Mucosa of stomach (tissue), 1 donor: ENCODE results near the gene AMN.

Source experiments
- H3K27me3 ChIP-seq: one replicate; pipeline ENCODE4 v1.7.0; 2013; ENCODE audit warnings: mild to moderate bottlenecking, low read length; ENCODE audit not compliant: control insufficient read depth, insufficient read depth
- H3K36me3 ChIP-seq: one replicate; pipeline ENCODE4 v1.7.0; 2013; ENCODE audit warnings: low read length; ENCODE audit not compliant: control insufficient read depth, insufficient read depth
- H3K4me1 ChIP-seq: one replicate; pipeline ENCODE4 v1.7.0; 2013; ENCODE audit warnings: mild to moderate bottlenecking, low read length; ENCODE audit not compliant: control insufficient read depth, insufficient read depth
- H3K4me3 ChIP-seq: one replicate; pipeline ENCODE4 v1.7.0; 2013; ENCODE audit warnings: low read length
- H3K9ac ChIP-seq: one replicate; pipeline ENCODE4 v1.7.0; 2013; ENCODE audit warnings: mild to moderate bottlenecking, low read length, moderate library complexity
- H3K9me3 ChIP-seq: one replicate; pipeline ENCODE4 v1.7.0; 2013; ENCODE audit warnings: mild to moderate bottlenecking, low read length, moderate library complexity; ENCODE audit not compliant: control insufficient read depth
- donor health status: Pancreatic carcinoma.

The AMN gene

GRCh38 chr14:102957222-102957621, 34.8 kb downstream of the AMN start:
- H3K4me1 ChIP-seq, result no peaks in the 10 kb centered on the region
- H3K9me3 ChIP-seq, result no peaks in the 10 kb centered on the region
- no peak overlapping the region for H3K9ac ChIP-seq
- peaks cover 5% of the 10 kb centered on the region for H3K36me3 ChIP-seq
- H3K4me3 ChIP-seq, result no peak overlapping the region
- H3K27me3 ChIP-seq, result no peaks in the 10 kb centered on the region

GRCh38 chr14:102958461-102958860, 36.0 kb downstream of the AMN start:
- Histone ChIP-seq H3K27me3 (no peaks in the 10 kb centered on the region), H3K9me3 (no peaks in the 10 kb centered on the region), H3K9ac (no peak overlapping the region), H3K4me3 (no peak overlapping the region), H3K4me1 (no peaks in the 10 kb centered on the region), H3K36me3 (peaks cover 5% of the 10 kb centered on the region)

GRCh38 chr14:102962111-102962627, 39.7 kb downstream of the AMN start:
- Histone ChIP-seq H3K9me3 (no peaks in the 10 kb centered on the region), H3K4me3 (no peak overlapping the region), H3K36me3 (peaks cover 12% of the 10 kb centered on the region), H3K9ac (no peak overlapping the region), H3K27me3 (no peaks in the 10 kb centered on the region), H3K4me1 (no peaks in the 10 kb centered on the region)

GRCh38 chr14:102964152-102964730, 41.8 kb downstream of the AMN start:
- Histone ChIP-seq H3K4me3 (no peak overlapping the region), H3K9me3 (no peaks in the 10 kb centered on the region), H3K9ac (no peak overlapping the region), H3K4me1 (no peaks in the 10 kb centered on the region), H3K36me3 (peaks cover 11% of the 10 kb centered on the region), H3K27me3 (no peaks in the 10 kb centered on the region)

- H3K4me1 ChIP-seq, result no peaks in the 10 kb centered on the region
- no peaks in the 10 kb centered on the region for H3K9me3 ChIP-seq
- no peaks in the 10 kb centered on the region for H3K27me3 ChIP-seq
- H3K9ac ChIP-seq, result no peak overlapping the region
- no peak overlapping the region for H3K4me3 ChIP-seq
- peaks cover 18% of the 10 kb centered on the region for H3K36me3 ChIP-seq
Observed at GRCh38 chr14:102965282-102965681, 42.8 kb downstream of the AMN start.

- Histone ChIP-seq H3K36me3 (peaks cover 21% of the 10 kb centered on the region), H3K4me1 (no peaks in the 10 kb centered on the region), H3K27me3 (no peaks in the 10 kb centered on the region), H3K9ac (no peak overlapping the region), H3K4me3 (no peak overlapping the region), H3K9me3 (no peaks in the 10 kb centered on the region)
Observed at GRCh38 chr14:102965971-102966655, 43.6 kb downstream of the AMN start.

- no peak overlapping the region for H3K9ac ChIP-seq
- H3K9me3 ChIP-seq, result no peaks in the 10 kb centered on the region
- no peaks in the 10 kb centered on the region for H3K27me3 ChIP-seq
- H3K4me3 ChIP-seq, result no peak overlapping the region
- no peaks in the 10 kb centered on the region for H3K4me1 ChIP-seq
- peaks cover 21% of the 10 kb centered on the region for H3K36me3 ChIP-seq
Observed at GRCh38 chr14:102966681-102967505, 44.4 kb downstream of the AMN start.

GRCh38 chr14:102967506-102967795, 45.0 kb downstream of the AMN start:
- Histone ChIP-seq H3K4me1 (no peaks in the 10 kb centered on the region), H3K9ac (no peak overlapping the region), H3K27me3 (no peaks in the 10 kb centered on the region), H3K9me3 (no peaks in the 10 kb centered on the region), H3K36me3 (peaks cover 21% of the 10 kb centered on the region), H3K4me3 (no peak overlapping the region)

GRCh38 chr14:102968306-102968705, 45.8 kb downstream of the AMN start:
- Histone ChIP-seq H3K27me3 (no peaks in the 10 kb centered on the region), H3K36me3 (peaks cover 21% of the 10 kb centered on the region), H3K4me3 (no peak overlapping the region), H3K9ac (no peak overlapping the region), H3K9me3 (no peaks in the 10 kb centered on the region), H3K4me1 (no peaks in the 10 kb centered on the region)

- H3K4me1 ChIP-seq, result no peaks in the 10 kb centered on the region
- H3K36me3 ChIP-seq, result peaks cover 16% of the 10 kb centered on the region
- H3K9me3 ChIP-seq, result no peaks in the 10 kb centered on the region
- no peaks in the 10 kb centered on the region for H3K27me3 ChIP-seq
- no peak overlapping the region for H3K9ac ChIP-seq
- no peak overlapping the region for H3K4me3 ChIP-seq
Observed at GRCh38 chr14:102969060-102969791, 46.8 kb downstream of the AMN start.

GRCh38 chr14:102969901-102970300, 47.4 kb downstream of the AMN start:
- Histone ChIP-seq H3K4me3 (no peak overlapping the region), H3K9ac (no peak overlapping the region), H3K9me3 (no peaks in the 10 kb centered on the region), H3K36me3 (peaks cover 14% of the 10 kb centered on the region), H3K4me1 (no peaks in the 10 kb centered on the region), H3K27me3 (no peaks in the 10 kb centered on the region)

GRCh38 chr14:102970496-102970895, 48.0 kb downstream of the AMN start:
- H3K4me3 ChIP-seq, result no peak overlapping the region
- no peaks in the 10 kb centered on the region for H3K27me3 ChIP-seq
- no peaks in the 10 kb centered on the region for H3K4me1 ChIP-seq
- no peak overlapping the region for H3K9ac ChIP-seq
- H3K36me3 ChIP-seq, result peaks cover 14% of the 10 kb centered on the region
- no peaks in the 10 kb centered on the region for H3K9me3 ChIP-seq
